Body of pancreas (tissue), 4 donors: Measurements from ENCODE around the gene BBLN.

Source experiments
- POLR2A ChIP-seq, 3 donors: fragments of 450-650 bp; IDR thresholded peaks; one replicate each; pipeline ENCODE4 v1.6.1; 2016; ENCODE audit warnings: antibody characterized with exemption in 3 of 3, mild to moderate bottlenecking in 2 of 3
- TF ChIP-seq, protein P1 (sequence below), 7 experiments: fragments of 450-650 bp in 4 of 7; fragments of 200-600 bp in 3 of 7; sonication (generic) in 3 of 7; IDR thresholded peaks; one replicate each; pipeline ENCODE4 v1.5.1; 2016 to 2019; ENCODE audit warnings: antibody characterized with exemption in 7 of 7

DNA sequence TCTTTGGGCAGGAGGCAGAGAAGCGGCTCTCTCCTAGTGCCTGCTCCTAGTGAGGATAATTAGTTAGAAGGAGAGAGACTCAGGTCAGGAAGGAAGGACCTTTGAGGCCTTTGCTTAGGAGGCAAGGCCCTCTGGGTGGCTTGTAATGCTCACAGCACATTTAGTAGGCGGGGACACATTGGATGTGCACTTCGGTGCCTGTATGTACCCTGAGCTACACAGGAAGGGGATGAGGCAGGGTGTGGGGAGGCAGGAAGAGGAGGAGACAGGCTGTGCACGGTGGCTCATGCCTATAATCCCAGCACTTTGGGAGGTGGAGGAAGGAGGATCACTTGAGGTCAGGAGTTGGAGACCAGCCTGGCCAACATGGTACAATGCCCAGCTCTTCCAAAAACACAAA, 18.0 kb upstream of the BBLN start:
- TF ChIP-seq, protein P1, sequence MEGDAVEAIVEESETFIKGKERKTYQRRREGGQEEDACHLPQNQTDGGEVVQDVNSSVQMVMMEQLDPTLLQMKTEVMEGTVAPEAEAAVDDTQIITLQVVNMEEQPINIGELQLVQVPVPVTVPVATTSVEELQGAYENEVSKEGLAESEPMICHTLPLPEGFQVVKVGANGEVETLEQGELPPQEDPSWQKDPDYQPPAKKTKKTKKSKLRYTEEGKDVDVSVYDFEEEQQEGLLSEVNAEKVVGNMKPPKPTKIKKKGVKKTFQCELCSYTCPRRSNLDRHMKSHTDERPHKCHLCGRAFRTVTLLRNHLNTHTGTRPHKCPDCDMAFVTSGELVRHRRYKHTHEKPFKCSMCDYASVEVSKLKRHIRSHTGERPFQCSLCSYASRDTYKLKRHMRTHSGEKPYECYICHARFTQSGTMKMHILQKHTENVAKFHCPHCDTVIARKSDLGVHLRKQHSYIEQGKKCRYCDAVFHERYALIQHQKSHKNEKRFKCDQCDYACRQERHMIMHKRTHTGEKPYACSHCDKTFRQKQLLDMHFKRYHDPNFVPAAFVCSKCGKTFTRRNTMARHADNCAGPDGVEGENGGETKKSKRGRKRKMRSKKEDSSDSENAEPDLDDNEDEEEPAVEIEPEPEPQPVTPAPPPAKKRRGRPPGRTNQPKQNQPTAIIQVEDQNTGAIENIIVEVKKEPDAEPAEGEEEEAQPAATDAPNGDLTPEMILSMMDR (IDR thresholded peaks at IDR 0.05), result no peak
- TF ChIP-seq POLR2A (IDR thresholded peaks at IDR 0.05), result no peak
